Activated naive CD8-positive, alpha-beta T cell treated with anti-CD3 and anti-CD28 coated beads, Interleukin-2, amount 50 U/mL, for 24 hours (primary cell): ENCODE data around the gene HOXD11.

ENCODE experiments used
- ATAC-seq: fragments of 150-1000 bp; cut with Tn5 transposase; one replicate; pipeline ENCODE4 v1.10.0; 2021
- DNase-seq: peaks from one replicate; pipeline ENCODE4 v3.0.0; 2021
- H3K27ac Mint-ChIP-seq: one replicate; pipeline ENCODE4 v1.8.0; 2021; ENCODE audit warnings: mild to moderate bottlenecking, mixed read lengths
- H3K27me3 Mint-ChIP-seq: one replicate; pipeline ENCODE4 v1.8.0; 2021; ENCODE audit warnings: mixed read lengths
- H3K36me3 Mint-ChIP-seq: one replicate; pipeline ENCODE4 v1.8.0; 2021; ENCODE audit warnings: low read depth, mixed read lengths
- H3K4me1 Mint-ChIP-seq: one replicate; pipeline ENCODE4 v1.8.0; 2021; ENCODE audit warnings: mixed read lengths
- H3K4me3 Mint-ChIP-seq: one replicate; pipeline ENCODE4 v1.8.0; 2021; ENCODE audit warnings: mild to moderate bottlenecking, moderate library complexity, mixed read lengths
- H3K9me3 Mint-ChIP-seq: one replicate; pipeline ENCODE4 v1.8.0; 2021; ENCODE audit warnings: mixed read lengths

The HOXD11 gene

DNA sequence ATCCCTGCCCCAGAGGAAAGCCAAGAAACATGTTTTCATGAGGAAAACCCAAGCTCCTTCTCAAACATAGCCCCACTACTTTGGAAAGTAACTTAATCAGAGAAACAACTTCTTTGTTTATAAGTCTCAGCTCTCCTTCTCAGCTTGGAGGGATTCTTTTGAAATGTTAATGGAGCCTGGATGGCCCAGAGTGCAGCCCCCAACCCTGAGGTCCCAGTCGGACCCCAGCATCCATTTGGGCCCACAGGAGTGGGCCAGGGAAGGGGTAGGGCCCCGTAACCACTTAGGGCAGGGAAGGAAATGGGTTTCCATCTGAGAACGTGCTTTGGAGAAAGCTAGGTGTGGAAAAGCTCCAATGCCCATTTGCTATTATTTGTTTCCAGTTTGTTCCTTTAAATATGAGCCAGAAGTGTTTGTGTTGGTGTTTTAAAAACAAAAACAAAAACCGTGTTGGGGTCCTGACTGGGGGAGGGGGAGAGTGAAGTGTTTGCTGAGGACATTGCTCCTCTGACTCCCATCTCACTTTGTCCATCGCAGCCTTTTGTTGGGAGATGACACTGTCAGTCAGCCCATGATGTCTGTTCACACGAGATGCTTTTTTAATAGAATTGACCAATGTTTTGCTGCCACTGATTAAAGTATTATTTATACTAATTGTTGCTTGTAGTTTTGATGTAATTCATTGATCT lies 48.4 kb downstream of the HOXD11 start:
- ATAC-seq = no peak
- Mint-ChIP-seq H3K27me3 (peaks cover 85% of the 10 kb centered on the region), H3K36me3 (no peaks in the 10 kb centered on the region), H3K4me1 (peaks cover 15% of the 10 kb centered on the region), H3K27ac (no peak overlapping the region), H3K9me3 (no peaks in the 10 kb centered on the region), H3K4me3 (no peak overlapping the region)
- no peak for DNase-seq

DNA sequence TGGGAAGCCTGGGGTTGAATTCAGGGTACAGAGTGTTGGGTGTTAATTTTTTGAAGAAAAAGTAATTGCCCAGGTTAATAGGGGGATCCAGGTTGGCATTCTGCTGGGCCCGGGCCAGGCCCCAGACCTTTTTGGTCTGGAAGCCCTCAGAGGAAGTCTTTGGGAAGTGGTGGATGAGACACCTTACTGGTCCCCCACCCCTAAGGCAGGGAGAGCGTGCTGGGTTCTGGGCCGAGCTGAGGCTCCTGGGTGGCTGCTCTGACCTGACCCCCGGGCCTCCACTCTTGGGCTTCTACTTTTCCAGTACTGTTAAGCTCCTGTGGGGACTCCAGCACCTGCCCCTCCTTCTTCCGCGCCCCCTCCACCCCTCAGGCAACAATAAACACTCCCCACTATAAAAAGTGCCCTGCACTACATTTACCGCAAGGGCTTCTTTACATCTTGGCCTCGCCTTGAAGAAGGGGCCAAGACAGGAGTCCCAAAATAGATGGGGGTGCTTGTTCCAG lies 49.3 kb downstream of the HOXD11 start:
- Mint-ChIP-seq H3K9me3 (no peaks in the 10 kb centered on the region), H3K36me3 (no peaks in the 10 kb centered on the region), H3K27me3 (peaks cover 84% of the 10 kb centered on the region), H3K4me3 (no peak overlapping the region), H3K27ac (no peak overlapping the region), H3K4me1 (peaks cover 15% of the 10 kb centered on the region)
- ATAC-seq (no peak), DNase-seq (no peak)

DNA sequence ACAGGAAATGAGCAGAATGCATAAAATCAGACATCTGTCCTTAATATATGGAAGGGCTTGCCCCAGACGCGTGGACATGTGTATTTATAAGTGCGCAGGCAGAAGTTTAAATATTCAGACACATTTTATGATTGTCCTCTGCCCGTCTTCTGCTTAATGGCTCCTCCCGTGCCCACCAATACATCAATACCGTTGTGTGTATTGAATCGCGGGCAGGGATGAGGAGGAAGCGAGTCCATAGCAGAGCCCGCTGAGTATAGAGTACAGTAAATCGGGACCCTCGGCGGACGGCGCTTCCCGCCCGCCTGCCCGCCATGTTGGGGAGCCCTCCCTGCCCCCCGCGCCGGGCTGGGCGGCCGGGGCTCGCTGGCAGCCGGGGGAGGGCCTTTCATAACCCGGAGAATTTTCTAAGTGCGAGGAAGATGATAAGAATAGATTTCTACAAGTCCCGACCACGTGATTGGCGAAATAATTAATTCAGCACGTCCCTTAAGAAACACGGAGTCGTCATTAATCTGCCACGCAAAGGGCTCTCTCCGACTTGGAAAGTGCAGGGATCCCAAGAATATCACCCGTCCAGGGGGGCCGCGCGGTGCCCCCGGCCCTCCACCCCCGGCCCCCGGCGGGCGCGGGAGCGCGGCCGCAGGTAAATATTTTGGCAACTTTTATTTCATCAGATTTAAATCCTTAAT lies 49.9 kb downstream of the HOXD11 start, which contains the start of gene HOXD3:
Gene HOXD3 (plus strand): TSS at position 501 of the 692 bp plus-strand sequence. CDS start 11,808 bp downstream, outside the sequence.
- Mint-ChIP-seq H3K4me1 (peaks cover 15% of the 10 kb centered on the region), H3K27ac (peak within 1 kb of the TSS; percentile 27), H3K4me3 (peak within 1 kb of the TSS; percentile 52), H3K36me3 (no peaks in the 10 kb centered on the region), H3K27me3 (peaks cover 86% of the 10 kb centered on the region), H3K9me3 (no peaks in the 10 kb centered on the region)
- no peak for DNase-seq
- no peak for ATAC-seq

DNA sequence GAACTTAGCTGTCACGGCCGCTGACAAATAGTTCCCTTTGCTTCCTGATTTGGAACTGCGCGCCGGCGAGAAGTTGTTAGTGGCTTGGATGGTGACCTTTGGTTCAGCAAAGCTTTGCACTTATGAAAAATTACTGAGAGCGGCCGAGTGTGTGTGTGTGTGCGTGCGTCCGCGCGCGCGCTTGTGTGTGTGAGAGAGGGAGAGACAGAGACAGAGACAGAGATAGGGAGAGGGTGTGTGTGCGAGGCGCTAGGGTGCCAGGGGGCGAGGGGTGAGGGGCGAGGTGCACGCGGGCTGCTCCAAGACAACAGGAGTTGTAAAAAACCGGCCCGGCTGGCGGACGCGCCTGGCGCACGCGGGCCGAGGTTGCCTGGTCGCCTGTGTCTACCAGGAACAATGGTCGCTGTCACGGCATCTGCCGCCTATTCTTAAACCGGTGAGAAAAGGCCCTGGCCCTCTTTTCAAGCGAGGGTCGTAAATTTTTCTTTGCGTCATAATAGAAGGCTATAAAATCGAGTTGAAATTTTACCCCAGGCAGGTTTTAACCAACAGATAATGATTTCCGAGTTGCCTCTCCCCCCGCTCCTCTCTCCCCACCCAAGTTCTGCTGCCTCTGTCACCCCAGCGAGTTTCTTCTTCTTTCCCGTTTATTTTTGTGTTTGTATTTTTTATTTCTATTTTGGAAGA lies 50.6 kb downstream of the HOXD11 start:
- Mint-ChIP-seq H3K36me3 (no peaks in the 10 kb centered on the region), H3K9me3 (no peaks in the 10 kb centered on the region)
- DNase-seq = no peak

GRCh38 chr2:176158186-176158591 lies 51.1 kb downstream of the HOXD11 start:
- DNase-seq = no peak
- Mint-ChIP-seq H3K4me3 (no peak overlapping the region), H3K9me3 (no peaks in the 10 kb centered on the region), H3K4me1 (peaks cover 12% of the 10 kb centered on the region), H3K36me3 (no peaks in the 10 kb centered on the region), H3K27ac (peak overlapping the region; percentile 27), H3K27me3 (peaks cover 86% of the 10 kb centered on the region)
- ATAC-seq = no peak

More for the DNA sequence above, 50.6 kb downstream of the HOXD11 start:
- peak overlapping the region; percentile 52 for H3K4me3 Mint-ChIP-seq
- peaks cover 87% of the 10 kb centered on the region for H3K27me3 Mint-ChIP-seq
- no peak for ATAC-seq
- peaks cover 12% of the 10 kb centered on the region for H3K4me1 Mint-ChIP-seq
- peak overlapping the region; percentile 27 for H3K27ac Mint-ChIP-seq

DNA sequence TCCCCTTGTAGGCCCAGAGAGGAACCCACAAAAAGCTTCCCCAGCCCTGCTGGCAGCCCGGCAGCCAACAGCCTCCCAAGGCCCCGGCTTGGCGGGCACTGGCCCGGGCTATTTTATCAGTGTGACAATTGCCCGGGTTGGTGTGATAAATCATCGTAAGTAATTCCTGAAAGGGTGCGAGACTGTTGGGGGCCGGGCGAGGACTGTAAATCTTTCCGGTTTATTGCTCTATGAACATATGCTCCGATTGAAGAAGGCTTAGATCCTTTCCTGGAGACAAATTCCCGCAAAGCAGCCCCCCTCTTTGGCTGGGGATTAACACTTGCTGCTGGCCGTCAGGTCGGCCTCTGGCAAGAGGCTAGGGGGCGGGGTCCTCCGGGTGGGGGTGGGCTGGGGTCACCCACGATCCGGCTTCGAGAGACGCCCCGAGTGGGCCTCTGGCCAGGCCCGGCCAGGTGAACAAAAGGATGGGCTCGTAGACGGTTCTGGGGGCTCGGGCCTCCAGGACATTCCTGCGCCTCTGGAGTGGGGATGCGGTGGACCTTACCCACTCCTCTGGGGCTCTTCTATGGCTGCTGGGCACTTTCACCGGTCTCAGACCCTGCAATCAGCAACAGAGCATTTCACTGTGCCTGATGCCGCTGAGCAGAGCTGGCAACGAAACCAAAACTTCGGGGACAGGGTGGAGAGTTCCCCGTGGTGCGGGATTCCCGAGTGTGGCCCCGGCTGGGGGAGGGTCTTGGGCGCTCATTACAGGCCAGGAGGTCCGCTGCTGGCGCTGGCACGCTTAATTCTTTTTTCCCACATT lies 52.0 kb downstream of the HOXD11 start:
- Mint-ChIP-seq H3K27ac (no peak overlapping the region), H3K4me3 (no peak overlapping the region), H3K4me1 (peaks cover 12% of the 10 kb centered on the region), H3K9me3 (peaks cover 5% of the 10 kb centered on the region), H3K27me3 (peaks cover 86% of the 10 kb centered on the region), H3K36me3 (no peaks in the 10 kb centered on the region)
- ATAC-seq (no peak), DNase-seq (no peak)
